A549 treated with ZK216348 at 1 μM for 4 hours (cell line): Measurements from ENCODE around the gene NBDY. TPM values are rescaled to one million over a fixed set of nuclear protein-coding genes. Genes with fewer than 3 reads are reported as not detected.

ENCODE experiments used
- total RNA-seq: library from RNA; stranded (reverse); fragments of 200-300 nt; extraction: Qiagen RNA extraction; gene quantifications from 5 replicates; pipeline ENCODE4 v1.2.3, GENCODE V29; 2022; ENCODE audit warnings: low read depth

NBDY gene, protein sequence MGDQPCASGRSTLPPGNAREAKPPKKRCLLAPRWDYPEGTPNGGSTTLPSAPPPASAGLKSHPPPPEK
- 48.7 to 76.1 TPM (median 52.4 TPM) in 5 replicates for total RNA-seq

DNA sequence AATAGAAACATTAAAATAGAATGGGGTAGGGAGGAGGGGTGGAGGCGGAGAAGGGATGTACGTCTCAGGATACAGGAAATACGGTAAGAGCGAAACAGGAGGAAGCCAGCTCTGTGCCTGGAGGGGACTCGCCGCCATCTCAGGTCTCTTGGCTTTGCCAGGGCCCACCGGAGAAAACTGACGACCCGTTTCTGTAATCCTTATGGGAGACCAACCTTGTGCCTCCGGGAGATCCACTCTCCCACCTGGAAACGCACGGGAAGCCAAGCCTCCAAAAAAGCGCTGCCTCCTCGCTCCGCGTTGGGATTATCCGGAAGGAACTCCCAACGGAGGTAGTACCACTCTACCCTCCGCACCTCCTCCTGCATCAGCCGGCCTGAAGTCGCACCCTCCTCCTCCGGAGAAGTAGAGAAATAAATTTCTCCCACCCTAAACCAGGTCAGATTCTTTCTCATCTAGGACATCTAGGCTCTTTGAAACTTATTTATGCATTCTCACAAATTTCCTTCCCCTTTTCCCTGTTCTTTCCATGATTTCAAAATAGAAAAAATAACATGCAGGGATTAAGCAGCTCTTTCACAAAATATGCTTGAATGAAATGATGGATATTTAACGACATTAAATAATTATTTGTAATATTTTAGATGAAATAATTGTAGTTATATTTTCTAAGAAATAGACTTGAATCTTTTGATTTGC lies at the start of gene NBDY:
NBDY (plus strand) TSS at position 92 of the 699 bp plus-strand sequence; CDS start at position 203, 111 bp downstream.

Other genes starting within 250 kb of the NBDY start
- gene UBQLN2, start 165.6 kb upstream of the NBDY start, total RNA-seq: 18.9 to 25.0 TPM (median 23.6 TPM) in 5 replicates